GM19035 (cell line): ENCODE measurements around the gene ZNF394.

Source experiments
- ATAC-seq: cut with Tn5 transposase; IDR thresholded peaks from one replicate; pipeline ENCODE4 v1.9.1; 2021; ENCODE audit not compliant: unreplicated experiment

ZNF394 gene

DNA sequence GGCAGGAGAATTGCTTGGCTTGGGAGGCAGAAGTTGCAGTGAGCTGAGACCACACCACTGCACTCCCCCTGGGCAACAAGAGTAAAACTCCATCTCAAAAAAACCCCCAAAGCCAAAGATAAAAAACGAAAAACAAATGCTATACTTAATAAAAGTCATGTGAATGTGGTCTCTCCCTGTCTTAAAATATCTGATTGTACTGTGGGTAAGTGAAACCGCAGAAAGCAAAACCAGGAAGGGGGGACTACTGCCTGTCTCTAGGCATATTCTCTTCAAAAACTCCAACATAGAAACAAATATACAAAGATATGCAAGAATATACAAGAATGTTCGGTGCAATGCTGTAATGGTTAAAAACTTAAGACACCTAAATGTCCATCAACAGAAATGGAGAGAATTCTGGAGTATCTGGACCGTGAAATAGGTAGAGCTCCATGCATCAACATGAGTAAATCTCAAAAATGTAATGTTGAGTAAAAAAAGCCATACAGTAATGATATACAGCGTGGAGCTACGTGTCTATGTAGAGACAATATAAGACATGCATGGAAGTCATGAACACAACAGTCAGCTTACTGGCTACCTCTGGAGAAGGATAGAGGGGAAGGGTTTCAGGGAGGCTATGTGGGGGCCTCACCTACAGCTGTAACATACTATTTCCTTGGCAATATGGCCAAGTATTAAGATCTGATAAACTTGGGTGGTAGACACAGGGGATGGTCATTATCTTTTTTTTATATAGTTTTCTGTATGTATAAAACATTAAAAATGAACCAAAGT, 2.1 kb downstream of the ZNF394 start:
- ATAC-seq = no peak

DNA sequence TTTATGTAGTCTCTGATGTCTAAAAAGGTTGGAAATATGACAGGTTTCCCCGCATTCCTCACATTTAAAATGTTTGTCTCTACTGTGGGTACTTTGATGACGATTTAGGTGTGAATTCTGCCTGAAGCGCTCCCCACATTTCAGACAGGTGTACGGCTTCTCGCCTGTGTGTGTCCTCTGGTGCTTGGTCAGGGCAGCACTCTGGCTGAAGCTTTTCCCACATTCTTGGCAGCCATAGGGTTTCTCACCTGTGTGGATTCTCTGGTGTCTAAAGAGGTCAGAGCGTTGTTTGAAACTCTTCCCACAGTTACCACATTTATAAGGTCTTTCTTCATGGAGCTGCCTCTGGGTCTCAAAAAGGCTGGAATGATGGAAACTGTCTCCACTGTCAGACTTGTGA, 6.3 kb downstream of the ZNF394 start:
- ATAC-seq = no peak

DNA sequence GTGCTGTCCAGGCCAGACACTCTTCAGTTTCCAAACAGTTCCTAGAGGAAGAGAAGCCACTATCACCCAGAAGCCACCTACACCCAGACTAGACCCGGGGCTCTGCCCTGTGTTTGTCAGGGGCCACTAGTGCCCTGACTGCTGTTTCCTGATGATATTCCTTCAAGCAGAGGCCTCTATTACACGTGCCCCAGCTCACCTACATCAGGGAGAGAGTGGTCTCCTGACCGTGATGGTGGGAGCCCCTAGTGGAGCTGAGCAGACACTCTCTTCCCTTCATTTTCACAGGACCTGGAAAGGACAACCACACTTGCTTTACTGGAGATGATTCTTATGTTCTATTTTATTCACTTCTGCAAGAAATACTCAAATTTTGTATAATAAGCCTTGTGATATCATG, 9.2 kb downstream of the ZNF394 start:
- no peak for ATAC-seq

DNA sequence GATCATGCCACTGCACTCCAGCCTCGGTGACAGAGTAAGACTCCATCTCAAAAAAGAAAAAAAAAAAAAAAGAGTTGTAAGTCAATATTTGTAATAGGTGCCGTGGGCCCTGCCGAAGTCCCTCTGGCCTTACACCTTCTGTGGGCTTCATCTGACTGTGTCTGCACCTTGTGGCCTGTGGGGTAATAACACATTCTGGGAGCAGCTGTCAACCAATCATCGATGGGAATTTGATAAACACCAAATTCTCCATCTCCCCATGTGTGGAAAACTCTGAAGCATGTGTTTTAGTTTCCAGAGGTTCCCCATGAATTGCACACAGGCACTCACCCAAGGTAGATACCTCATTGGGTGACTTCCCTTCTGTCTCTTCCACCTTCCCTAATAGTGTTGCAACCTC, 10.8 kb downstream of the ZNF394 start:
- no peak for ATAC-seq

DNA sequence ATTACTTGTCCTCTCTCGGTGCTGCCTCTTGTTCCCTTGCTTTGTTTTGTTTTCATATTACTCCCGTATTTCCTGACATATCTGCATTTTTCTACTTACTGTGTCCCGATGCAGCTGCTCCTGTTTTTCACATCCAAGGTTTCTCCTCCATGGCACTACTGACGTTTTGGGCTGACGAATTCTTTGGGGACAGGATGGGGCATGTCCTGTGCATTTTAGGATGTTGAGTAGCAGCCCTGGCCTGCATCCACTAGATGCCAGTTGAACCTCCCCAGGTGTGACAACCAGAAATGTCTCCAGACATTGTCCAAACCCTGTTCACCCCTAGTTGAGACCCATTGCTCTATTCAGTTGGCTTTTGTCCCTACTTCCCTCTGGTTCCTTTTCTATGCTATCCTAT, 15.0 kb downstream of the ZNF394 start:
- no peak for ATAC-seq

DNA sequence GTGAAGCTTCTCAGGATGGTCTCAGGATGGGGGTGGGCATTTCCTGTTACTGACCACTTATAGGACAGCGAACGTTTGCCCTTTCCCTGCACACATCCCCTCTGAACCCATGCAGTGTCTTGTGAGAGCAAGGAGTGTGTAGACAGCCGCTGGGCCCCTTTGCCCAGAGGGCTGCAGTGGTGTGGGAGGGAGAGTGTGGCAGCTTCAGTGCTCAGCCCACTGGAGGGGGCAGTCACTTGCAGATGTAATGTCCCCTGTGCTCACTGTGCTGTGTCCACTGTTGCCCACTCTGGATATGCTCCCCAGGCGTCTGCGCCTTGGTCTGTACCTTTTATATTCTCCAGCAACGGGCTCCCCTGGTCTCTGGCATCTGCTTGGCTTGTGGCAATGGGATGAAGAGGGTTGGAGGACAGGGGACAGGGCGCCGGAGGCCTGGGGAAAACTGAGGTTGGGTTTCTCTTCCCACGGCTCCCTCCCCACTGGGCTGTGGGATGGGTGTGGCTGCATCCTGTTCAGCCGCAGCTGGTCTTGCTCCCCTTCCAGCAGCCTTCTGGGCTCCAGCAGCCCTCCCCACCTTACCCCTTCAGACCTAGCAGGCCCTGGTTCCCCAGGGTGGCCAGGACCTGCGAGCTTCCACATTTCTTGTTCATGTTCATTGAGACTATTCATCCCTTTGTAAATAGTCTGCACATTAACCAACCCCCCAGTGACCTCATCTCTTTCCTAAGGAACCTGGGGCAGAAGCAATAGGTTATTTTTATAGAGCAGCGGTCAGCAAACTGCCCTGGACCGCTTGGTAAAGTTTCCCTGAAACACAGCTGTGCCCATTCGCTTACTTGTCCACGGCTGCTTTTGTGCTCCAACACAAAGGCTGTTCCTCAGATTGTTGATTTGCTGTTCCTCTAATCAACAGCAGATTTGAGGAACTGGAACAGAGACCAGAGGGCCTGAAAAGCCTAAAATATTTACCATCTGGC, 21.3 kb downstream of the ZNF394 start:
- ATAC-seq = no peak

DNA sequence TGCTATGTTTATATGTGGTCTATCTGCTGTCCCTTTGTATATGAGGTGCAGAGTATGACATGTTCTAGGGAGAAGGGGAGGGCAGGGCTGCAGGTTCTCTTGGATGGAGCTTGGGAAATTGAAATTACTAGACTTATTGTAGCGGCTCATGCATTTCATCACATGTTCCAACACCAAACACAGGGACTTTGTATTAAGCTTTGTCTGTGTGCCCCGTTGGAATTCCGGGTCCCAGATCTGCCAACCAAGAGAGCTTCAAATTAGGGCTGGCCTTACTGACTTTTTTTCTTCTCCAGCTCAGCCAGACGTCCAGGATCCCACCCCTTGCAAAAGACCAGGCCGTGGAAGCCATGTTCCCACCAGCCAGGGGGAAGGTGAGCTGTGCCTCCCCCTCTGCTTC, 24.0 kb downstream of the ZNF394 start:
- no peak for ATAC-seq

DNA sequence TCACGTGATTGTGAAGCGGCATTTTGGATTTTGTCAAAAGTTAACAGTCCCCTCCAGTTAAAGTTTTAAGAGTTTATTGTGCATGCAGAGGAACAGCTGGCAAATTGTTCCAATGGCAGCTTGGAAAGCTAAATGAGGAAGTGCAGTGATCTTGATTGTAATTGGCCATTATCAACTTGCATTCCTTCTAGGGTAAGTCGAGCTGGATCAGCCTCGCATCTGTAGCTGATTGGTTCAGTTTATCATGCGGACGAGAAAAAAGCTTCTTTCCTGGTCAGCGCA, 26.8 kb downstream of the ZNF394 start:
- ATAC-seq = peak; percentile 15

DNA sequence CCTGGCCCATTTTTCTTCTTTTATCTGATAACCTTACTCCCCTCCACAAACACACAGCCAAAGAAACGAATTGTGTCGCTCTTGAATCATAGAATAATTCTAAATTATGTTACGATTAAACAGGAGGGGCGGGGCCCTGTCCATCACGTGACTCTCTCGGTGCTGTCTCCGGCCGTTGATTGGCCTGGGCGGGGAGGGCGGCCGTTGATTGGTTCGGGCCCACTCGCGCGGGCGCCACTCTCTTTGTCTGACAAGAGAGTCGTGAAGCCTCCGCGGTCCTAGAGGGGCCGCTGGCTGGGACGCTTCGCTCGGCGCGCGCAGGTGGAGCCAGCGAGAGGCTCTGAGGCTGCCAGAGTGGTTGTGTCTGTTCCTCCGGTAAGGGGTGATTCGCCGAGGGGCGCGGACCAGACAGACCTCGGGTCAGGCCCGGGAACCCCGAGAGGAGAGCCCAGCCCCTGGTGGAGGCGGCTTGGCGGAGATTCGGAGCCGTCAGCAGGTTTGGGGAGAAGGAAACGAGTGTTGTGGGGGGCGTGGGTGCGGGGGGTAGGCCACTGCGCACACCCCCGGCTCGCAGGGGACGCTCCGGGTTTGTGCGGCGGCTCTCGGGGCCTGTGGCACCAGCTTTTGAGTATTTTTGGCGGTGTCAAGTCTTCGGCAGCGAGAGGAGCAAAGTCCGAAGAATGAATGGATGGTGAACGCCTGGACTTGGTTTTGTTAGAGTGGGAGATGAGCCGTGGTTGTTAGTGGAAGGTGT, 27.3 kb downstream of the ZNF394 start, which contains the start of gene ZNF789:
Gene ZNF789 (plus strand): TSS at position 330 of the 754 bp plus-strand sequence. CDS start 3,567 bp downstream, outside the sequence.
- peak; percentile 95 for ATAC-seq

DNA sequence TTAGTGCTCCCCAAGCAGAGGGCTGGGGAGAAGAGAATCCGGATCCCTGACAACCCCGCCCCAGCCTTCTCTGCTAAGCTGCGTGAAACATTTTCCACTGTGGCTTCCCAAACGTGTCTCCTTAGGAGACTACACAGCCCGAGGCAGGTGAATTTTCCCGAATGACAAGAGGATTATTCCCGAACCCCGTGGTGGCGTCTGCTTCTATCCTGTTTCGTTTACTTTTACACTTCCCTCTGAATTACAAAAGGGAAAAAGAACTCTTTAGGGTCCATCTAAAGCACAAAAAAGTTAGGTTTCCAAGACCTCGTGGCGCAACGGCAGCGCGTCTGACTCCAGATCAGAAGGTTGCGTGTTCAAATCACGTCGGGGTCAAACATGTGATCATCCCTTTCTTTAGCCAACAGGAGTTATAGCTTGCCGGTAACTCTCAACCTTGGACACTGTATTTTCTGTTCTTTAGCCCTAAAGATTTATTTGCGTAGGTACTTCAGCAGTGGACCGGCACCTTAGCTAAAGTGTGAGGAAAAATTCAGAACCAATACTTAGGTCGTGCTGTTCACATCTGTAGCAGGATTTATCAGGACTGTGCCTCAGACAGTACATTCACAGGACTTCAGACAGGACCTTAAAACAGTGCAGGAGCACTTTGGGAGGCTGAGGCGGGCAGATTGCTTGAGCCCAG, 30.6 kb downstream of the ZNF394 start:
- ATAC-seq = no peak

DNA sequence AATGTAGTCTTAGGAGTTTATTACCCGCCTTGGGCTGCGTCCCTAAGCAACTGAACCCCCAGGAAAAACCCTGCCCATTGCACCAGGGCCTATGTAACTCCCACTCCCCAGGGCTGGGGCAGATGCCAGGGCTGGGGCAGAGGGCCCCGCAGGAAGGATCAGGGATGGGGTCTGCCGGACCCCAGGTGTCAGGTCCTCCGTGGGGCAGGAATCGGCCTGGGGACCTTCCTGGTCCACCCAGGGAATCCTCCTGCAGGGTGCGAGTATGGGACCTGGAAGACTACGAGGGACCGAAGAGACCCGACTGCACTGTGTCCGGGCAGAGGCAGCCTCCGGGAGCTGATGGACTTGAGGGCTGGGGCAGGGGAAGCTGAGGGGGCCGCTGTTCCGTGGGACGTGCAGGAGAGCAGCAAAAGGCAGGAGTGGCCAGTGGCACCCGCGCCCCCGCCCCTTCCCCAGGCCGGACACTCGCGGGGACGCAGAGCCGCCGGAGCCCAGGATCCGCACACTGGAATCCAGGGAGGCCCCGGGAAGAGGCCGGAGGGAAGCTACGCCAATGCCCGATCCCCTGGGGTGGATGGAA, 31.7 kb downstream of the ZNF394 start:
- ATAC-seq = no peak

DNA sequence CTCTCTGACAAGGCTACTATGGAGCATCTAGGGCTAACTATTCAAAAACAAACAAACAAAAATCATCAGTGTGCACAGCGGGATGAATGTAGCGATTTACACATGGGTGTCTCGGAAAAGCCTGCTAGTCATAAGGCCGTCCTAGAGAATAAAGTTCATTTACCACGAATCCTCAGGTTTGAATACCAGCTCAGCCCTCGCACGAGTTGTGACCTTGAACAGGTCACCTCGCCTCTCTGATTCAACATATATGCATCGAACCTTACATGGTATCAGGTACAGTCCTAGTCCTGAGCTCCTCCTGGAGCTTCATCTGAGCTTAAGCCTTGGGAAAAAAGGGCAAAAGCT, 34.7 kb downstream of the ZNF394 start:
- ATAC-seq = no peak

DNA sequence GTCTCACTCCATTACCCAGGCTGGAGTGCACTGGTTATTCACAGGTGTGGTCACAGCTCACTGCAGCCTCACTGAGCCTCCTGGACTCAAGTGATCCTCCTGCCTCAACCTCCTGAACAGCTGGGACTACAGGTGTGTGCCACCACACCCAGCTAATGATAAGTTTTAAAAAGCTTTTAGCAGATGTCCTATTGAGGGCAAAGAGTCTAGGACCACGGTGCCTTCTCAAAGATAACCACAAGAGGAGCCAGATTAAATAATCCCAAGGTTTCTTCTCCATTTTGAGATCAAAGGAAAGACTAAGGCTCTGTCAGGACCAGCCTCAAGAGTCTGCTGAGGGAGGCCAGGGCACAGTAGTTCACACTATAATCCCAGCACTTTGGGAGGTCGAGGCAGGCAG, 38.9 kb downstream of the ZNF394 start:
- ATAC-seq = no peak

DNA sequence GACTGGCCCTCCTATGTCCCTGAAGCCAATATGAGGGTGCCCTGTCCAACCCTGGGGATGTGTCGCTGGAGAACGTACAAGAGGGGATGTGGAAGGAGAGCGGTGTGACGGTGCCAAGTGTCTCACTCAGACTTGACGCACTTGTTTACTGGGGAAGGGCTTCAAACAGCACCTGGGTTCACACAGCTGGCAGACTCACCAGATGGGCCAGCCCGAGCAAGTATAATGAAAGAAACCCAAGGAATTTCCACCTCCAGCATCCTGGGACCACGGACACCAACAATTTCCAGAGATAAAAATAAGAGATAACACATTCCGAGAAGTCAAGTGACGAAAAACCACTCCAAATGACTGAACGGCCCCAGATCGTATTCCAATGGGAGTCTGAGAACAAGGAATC, 39.4 kb downstream of the ZNF394 start:
- ATAC-seq = no peak

DNA sequence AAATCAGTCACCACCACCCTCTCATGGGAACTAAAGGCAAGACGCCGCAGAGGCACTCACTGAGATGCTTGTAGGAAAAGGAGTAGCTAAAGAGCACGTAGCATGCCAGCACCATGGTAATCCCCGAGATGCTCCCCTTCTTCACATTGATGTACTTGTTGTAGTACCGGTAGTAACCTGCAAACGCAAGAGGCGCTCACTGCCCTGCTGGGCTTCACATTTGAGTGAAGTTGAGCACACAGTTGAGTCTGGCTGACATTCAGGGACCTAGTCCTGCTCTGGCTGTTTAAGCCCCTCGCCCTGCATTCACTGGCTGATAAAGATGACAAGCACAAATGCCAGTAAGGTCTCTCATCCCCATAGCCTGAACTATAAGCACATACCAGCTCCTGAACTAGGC, 41.0 kb downstream of the ZNF394 start:
- no peak for ATAC-seq

DNA sequence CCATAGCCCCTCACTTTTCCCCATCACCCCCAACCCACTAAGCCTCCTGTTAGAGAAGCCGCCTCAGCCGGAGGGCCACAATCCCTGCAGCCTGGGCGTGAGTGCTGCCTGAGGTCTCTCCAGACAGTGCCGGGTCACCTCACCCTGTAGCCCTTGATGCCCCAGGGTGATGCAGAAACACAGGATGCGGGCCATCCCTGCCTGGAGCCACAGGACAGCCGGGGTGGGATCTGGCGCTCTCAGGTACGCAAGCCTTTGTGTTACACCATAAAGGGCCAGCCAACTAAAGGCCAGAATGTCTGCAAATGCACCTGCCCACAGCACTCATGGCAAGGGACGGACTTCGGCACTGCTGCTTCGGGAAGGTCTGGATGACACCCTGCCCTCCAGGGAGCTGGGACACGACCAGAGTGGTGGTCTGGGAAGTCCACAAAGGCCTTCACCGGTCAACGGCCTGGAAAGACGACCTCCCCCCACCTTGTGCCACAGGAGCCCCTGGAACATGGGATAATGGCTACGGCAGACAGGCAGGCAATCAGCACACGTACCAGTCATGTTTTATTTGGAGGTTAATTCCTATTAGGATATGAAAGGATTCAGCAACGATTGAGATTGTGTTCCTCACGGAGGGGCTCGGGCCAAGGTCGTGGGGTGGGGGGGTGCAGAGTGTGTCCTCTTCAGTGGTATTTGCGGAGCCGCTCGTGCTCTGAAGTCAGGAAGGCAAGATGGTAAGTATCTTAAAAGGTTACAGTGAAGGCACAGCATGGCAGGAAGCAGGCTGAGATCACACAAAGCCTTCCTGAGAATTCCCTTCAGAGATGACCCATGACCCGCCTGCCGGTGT, 42.2 kb downstream of the ZNF394 start:
- no peak for ATAC-seq

DNA sequence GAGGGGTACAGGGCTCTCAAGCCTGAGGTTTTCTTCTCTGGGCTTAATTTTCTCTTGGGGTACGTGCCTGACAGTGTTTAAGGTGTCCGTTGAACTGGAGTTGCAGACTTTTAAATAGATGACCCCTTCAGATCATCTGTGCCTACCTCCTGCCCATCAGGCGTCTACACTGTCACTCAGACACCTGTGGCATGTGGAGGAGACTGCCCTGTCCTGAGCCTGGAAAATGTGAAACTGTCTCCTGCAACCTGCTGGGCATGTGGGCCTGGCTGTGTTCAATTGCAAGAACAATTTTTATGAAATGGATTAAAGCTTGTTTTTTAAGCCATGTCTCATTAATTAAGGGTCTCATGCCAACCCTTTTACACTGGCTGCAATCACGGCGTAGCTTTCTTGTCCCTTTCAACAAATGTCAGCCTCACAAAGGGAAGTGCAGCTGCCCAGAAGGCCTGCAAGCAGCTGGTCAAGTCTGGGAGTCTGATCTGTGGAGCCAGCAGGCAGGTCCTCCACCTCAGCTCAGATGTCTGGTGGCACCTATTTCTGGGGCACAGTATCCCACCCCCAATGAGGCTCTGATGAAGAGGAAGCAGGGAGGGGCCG, 42.9 kb downstream of the ZNF394 start:
- no peak for ATAC-seq

DNA sequence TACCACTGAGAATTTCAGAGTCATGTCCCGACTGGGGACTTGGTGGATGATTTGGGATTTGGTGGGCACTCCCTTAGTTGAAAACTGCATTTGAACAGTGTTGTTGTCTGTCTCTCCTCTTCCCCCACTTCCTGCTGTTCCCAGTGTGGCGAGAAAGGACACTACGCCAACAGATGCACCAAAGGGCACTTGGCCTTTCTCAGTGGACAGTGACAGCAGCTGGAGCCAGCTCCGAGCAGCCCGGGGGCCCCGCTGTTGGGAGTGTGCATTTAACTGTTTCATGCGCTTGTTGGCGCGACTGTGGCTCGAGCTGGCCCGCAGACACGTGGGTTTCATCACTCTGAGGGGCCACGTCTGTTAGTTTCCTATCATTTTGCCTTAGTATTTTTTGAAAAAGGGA, 43.8 kb downstream of the ZNF394 start:
- ATAC-seq = no peak

DNA sequence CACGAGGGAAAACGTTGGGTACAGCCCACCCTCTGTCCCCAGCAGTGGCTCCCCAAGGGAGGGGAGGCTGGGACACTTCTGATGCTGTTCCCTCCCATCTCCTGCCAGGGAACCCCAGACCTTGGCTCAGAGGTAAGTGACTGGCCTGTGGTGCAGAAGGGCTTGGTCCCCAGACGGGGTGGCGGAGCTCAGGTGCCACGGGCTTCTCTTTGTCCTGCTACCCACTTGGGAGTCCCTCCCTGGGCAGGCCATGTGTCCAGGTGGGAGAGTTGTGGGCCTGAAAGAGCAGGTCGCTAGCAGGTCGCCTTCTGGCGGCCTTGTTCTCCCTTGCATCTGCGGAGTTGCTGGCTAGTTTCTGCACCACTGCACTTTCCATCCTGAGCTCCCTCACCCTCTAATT, 44.2 kb downstream of the ZNF394 start:
- ATAC-seq = no peak
